Left renal pelvis (tissue), 4 donors: ENCODE results near the gene LYRM9. TPM values are rescaled to one million over a fixed set of nuclear protein-coding genes. Genes with fewer than 3 reads are reported as not detected.
"Not testable (repeated sequence)": the region's sequence is repeated elsewhere in the genome, so short reads cannot be mapped to it uniquely, and the experiment has no call there.

ENCODE experiments used
- DNase-seq, 4 donors: peaks; one replicate each; pipeline ENCODE4 v3.0.0-alpha.2; 2013; ENCODE audit warnings: low read depth in 4 of 4, low spot score in 3 of 4
- polyA plus RNA-seq, 4 donors: library from polyadenylated mRNA; unstranded; fragments of 120-200 nt; gene quantifications; one replicate each; pipeline ENCODE4 v1.2.1, GENCODE V29; 2013; ENCODE audit not compliant: insufficient read length in 4 of 4

The LYRM9 gene
- polyA plus RNA-seq, 4 donors, result 17.5 to 32.0 (median 21.5) TPM

DNA sequence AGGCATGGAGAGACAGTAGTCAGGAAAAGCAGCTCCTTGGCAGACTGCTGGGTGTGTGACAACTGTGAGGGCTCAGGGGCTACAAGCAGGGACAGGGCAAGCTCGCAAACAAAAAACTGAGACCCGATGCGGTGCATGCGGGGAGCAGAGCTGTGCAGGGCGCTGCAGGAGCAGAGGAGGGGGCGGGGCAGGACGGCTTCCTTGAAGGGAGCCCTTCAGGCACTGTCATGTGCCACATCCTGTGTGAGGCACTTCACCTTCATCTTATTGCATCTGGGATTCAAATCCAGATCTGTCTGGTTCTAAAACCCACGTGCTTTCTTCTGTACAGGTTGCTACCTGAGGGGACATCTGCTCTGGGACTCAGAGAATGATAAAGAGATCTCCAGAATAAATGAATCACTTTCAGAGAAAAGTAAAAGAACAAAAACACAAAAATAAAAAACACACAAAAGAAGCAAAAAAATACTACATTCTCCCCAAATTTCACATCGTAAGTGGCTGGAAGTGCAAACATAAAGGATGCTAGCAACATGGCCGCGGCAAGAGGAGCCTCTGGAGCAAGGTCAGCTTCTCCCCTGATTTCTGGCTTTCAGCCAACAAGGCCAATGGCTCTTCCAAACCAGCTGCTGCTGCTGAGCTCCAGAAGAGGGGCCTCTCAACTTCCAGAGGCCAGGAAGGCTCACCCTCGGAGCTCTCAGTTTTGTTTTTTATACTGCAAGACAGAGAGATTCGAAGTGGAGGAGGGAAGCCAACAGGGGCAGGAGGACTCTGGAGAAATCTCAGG lies 14.2 kb downstream of the LYRM9 start:
- DNase-seq, result no peak

DNA sequence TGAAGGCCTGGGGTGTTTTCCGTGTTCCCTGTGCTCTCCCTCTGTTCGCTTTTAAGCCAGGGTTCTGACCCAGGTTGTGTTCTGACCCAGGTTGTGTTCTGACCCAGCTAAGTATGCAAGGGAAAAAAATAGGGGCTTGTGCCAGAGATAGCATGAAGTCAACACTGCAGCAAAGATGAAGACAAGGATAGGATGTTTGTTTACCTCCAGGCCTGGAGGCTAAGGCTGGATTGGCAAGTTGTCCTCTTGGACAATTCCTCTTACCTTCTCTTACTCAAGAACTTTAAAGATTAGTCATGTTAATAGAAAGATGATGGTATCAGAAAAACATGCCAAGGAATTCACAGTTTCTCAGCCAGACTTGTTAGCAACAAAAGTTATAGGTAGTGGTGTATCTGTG lies 19.4 kb downstream of the LYRM9 start:
- DNase-seq, result no peak

DNA sequence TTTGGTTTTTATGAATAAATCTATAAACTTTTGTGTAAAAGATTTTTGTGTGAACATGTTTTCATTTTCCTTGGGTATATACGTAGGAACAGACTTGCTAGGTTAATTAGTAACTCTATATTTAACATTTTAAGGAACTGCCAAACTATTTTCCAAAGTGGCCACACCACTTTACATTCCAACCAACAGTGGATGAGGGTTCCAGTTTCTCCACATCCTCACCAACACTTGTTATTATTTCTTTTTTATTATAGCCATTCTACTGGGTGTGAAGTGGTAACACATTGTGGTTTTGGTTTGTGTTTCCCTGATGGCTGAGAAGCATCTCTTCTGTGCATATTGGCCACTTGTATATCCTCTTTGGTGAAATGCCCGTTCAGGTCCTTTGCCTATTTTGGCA lies 20.0 kb downstream of the LYRM9 start:
- DNase-seq, result no peak

DNA sequence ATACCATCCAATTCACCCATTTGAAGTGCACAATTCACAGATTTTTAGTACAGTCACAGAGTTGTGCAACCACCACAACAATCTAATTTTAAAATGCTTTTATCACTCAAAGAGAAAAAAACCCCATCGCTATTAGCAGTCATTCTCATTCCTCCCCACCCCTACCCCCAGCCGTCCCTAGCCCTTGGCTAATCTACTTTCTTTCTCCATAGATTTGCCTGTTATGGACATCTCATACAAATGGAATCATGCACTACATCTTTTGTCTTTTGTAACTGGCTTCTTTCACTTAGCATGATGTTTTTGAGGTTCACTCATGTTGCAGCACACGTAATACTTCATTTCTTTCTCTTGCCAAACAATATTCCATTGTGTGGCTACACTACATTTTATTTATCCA lies 20.4 kb downstream of the LYRM9 start:
- no peak for DNase-seq

DNA sequence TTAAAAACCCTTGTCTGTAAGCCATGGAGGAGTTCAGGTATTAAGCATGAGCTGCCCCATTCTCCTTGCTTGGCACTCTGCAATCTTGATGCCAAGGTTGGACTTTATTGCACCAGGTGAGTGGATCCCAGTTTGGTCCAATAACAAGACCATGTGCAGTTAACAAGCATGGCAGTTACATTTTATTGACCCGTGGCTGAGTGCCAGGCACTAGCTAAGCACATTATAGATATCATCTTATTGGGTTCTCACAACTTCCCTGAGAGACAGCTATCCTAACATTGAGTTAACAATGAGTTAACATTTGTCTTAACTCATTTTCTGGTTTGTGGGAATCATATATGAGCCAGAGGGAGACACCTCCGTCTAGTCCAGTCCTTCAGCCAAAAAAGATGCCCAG lies 21.8 kb downstream of the LYRM9 start:
- no peak for DNase-seq

DNA sequence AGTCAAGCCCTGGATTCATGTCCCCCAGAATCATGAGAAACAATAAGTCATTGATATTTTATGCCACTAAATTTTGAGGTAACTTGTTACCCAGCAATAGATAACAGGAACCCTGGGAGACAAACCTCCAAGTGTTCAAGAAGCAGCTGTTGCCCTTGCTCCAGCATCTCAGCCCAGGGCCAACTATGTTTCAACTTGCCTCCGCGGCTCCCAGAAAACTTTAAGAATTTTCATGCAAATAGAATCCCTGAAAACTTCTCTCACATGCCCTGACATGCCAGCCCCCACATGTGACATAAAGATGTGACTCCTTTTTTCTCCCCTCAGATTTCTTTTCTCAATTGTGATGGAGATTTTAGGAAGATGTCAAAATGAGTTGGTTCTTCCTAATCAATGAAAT lies 22.8 kb downstream of the LYRM9 start:
- no peak for DNase-seq

DNA sequence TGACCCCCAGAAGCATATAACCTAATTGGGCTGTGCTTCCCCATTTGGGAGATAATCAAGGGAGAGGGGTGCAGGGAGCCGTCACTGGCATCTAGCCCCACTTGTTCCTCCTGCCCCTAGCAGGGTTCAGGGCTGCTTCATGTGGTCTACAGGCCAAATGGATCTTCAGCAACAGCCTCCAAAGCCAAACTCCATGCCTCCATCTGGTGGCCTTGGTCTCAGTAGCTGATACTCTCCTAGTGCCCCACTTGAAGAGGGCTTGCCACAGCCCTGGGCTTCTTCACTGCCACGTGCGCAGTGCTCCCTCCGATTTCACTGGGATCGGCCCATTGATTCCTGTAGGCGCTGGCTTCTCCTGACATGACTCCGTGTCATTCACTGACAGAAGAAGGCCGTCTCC lies 24.6 kb downstream of the LYRM9 start:
- no peak for DNase-seq

DNA sequence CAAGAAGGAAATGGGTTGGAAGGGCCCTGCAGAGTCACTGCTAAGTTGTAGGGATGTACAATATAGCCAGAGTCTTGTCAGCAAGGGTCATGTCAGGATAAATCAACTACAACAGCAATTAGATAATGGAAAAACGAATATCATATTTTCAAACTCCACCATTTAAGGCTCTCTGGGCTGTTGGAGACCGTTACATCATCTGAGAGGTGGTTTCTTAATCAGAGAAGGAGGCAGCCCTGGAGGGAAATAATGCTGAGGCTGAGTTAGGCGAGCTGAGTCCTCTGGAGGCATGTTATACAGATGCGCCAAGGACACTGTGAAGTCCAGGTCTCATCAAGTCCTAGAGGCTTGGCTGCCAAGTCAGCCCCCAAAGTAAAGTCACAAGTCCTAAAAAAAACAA lies 30.3 kb downstream of the LYRM9 start:
- DNase-seq, result no peak

DNA sequence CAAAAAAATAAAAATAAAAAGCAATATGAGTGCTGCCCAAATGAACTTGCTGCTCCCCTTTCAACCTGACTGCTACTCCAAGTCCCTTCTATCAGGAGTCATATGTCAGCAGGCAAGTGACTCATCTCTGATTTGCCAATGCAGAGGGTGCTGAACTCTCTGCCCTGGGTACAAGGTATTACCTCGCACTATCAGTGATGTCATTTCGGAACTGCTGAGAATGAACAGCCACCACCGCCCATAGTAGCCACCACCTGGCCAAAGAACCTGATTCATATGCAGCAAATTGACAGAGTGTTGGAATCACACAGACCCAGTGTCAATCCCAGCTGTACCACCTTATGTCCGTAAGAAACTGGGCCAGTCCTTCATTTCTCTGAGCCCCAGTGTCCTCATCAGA lies 31.2 kb downstream of the LYRM9 start:
- no peak for DNase-seq

DNA sequence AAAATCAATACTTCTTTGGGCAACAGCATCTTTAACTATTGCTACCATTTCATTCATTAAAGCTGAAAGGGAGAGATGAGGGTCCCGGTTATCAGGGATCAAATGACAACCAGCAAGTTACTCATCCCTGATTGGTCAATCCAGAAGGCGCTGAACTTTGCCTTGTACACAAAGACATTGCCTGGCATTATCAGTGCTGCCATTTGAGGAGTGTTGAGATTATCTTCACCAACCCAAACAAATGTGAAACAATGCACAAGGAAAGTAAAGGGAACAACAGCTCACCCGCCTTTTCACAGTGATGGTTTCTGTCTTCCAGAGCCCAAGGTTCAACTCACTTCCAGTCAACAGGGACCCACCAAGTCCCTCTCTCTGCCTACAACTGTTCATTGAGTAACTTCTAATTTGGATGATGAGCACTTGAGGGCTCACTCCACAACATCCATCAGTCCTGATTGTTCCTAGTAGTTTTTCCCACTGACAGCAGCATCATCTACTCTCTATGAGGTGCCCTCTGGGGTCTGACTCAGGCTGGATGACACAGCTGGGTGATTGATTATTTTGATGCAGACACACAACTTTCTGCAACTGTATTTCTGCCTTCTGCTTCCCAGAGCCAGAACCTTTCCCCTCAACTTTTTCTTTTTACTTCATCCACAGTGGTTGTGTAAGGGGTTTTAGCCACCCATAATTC lies 32.0 kb downstream of the LYRM9 start:
- DNase-seq, result no peak

DNA sequence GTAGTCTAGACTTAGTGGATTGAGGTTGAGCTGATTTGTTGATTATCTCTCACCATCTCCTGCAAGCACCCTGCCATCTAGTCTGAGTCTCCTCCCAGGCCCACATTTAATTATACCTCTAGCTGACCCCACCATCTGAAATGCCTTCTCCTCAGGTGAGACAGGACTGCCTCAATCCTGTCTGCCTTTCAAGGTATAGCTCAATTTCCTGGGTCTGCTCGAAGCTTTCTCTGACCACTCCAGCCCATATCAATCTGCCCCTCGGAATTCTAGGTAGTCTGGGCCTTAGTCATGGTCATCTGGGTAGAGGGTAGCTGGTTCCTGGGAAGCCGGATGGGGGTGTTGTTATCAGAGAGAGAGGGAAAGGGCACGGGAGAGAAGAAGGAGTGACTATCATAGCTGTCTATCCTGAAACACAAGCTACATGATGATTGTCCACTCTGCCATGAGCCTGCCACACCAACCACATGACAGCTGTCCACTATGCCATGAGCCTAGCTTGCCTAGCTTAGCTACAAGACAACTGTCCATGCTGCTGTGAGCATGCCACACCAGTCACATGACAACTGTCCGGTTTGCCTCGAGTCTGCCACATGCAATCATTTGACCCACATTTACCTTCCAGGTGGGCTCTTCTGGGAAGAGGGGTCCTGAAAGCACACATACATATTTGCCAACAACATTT lies 34.4 kb downstream of the LYRM9 start:
- no peak for DNase-seq

DNA sequence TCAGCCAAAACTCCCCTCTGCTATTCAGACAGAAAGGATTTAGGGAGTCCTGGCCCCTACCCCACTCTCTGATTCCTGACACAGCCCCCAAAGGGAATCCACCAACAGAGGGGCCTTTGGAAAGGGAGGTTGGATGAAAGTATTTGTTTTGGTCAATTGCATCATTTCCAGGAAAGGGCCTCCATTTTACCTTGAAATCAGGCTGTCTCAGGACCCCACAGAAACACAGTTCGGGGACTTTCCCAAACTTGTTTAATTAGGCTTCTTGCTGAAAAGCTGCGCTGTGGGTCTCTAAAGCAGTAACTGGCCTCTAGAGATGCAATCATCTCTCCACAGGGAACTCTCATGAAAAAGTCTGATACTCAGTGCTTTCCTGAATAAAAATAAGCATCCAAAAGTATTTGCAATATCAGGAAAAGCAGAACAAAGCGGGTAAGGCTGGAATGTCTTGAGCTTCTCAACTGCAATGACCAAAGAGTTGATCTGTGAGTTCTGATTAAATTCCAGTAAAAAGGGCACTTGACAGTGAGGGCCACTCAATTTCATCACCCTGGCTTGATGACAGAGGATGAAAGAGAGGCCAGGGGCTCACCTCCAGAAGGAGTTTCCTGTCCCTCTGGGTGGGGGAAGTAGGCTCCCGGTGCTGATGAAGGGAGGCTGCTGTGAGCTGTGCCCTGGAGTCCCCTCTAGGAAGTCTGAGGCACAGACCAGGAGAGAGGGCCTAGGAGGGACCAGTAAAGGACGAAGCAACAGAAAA lies 36.3 kb downstream of the LYRM9 start:
- no peak for DNase-seq

DNA sequence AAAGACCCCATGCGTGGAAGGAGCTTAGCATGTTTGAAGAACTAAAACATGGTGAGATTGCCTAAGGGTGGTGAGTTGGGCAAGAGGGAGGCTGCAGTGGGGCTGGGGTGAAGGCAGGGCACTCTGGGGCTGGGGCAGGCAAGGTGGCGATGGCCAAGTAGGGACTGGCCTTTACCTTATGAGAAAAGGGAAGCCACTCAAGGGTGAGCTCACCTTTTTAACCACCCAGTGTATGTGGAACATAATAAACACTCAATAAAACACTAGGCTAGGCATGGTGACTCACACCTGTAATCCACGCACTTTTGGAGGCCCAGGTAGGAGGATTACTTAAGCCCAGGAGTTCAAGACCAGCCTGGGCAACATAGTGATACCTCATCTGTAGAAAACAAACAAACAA lies 37.7 kb downstream of the LYRM9 start:
- DNase-seq, result no peak

DNA sequence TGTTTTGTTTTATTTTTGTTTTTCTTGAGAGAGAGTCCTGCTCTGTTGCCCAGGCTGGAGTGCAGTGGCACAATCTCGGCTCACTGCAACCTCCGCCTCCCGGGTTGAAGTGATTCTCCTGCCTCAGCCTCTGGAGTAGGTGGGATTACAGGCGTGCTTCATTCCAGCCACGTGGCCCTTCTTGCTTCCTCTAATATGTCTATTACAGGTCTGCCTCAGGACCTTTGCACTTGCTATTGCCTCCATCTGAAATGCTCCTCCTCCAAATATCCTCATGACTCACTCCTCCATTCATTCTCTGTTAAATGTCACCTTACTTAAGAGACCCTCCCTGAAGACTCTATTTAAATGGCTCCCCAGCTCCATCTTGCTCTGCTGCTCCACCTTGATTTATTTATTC lies 39.0 kb downstream of the LYRM9 start:
- no peak for DNase-seq

DNA sequence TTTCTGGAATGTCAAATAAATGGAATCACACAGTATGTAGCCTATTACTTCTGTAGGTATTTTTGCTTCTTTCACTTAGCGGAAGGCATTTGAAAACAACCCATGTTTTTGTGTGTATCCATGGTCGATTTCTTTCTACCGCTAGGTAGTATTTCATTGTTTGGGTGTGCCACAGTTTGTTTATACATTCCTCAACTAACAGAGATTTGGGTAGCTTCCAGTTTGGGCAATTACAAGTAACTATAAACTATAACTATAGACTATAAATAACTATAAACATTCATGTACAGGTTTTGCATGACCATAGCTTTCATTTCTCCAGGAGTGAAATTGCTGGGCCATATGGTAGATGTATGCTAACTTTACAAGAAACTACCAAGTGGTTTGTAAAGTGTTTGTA lies 40.1 kb downstream of the LYRM9 start:
- no peak for DNase-seq

DNA sequence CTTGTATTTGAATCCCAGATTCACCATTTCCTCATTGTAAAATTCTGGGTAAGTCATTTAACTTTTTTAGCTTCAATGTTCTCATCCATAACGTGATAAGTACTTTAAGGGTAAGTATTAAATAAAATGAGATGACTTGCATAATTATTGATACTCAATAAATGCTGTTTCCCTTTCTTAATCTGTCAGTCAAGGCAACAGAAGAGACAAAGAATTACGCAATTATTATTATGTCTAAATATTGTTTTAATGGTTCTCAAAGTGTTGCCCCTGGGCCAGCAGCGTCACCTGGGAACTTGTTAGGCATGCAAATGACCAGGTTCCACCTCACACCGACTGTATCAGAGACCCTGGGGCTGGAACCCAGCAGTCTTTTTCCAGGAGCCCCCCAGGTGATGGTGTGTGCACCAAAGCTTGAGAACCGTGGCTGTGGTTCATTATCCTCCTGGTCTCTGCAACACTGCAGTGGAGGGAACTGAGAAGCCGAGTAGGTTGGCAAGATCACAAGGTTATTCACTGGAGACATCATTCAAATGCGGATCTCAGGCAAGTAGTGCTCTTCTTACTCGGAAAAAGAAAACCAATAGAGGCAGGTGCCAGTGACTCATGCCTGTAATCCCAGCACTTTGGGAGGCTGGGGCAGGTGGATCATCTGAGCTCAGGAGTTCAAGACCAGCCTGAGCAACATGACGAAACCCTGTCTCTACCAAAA lies 43.5 kb downstream of the LYRM9 start:
- no peak for DNase-seq

DNA sequence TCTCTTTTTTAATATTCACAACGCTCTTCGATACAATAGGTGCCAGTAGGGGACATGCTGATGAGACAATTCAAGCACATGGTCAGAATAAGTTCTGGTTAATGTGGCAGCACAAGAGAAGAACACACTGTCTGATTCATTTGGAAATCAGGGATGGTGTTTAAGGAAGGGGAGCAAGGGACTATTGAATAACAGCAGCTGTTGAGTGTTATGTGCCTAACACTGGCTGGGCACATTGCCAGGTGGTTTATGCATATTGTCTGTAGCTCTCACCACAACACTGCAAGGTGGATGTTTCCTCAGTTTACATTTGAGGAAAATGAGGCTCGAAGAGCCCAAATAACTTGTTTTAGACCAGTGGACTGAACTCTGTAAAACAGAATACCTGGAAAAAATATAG lies 44.2 kb downstream of the LYRM9 start:
- no peak for DNase-seq

DNA sequence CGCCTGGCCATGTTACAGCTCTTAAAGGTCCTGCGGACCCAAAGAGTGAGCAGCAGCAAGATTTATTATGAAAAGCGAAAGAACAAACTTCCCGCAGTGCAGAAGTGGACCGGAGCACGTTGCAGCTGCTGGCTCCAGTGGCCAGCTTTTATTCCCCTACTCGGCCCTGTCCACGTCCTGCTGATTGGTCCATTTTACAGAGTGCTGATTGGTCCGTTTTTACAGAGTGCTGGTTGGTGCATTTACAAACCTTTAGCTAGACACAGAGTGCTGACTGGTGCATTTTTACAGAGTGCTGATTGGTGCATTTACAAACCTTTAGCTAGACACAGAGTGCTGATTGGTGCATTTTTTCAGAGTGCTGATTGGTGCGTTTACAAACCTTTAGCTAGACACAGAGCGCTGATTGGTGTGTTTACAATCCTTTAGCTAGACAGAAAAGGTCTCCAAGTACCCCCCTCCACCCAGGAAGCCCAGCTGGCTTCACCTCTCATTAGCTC lies 46.3 kb downstream of the LYRM9 start:
- not testable (repeated sequence) for DNase-seq

DNA sequence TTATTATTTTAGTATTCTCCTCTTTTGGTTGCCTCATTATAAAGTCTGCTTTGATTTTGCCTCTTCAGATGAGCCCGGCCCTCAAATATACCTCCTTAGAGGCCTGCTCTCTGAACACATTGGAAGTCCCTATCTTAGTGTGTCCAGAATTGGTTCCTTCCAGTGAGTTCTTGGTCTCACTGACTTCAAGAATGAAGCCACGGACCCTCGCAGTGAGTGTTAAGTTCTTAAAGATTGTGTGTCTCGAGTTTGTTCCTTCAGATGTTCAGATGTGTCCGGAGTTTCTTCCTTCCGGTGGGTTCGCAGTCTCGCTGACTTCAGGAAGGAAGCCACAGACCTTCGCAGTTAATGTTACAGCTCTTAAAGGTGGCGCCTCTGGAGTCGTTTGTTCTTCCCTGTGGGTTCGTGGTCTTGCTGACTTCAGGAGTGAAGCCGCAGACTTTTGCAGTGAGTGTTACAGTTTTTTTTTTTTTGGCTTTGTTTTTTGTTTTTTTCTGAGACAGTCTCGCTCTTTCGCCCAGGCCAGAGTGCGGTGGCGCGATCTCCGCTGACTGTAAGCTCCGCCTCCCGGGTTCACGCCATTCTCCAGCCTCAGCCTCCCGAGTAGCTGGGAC lies 47.0 kb downstream of the LYRM9 start:
- no peak for DNase-seq
